IPS DF 4.7 (cell line): ENCODE measurements around the gene CR1L.
"Not testable (repeated sequence)": the region's sequence is repeated elsewhere in the genome, so short reads cannot be mapped to it uniquely, and the experiment has no call there.

Experiments
- DNase-seq: peaks from one replicate; pipeline ENCODE4 v3.0.0-alpha.2; 2013; ENCODE audit warnings: low spot score; ENCODE audit errors: extremely low read depth

Gene CR1L

DNA sequence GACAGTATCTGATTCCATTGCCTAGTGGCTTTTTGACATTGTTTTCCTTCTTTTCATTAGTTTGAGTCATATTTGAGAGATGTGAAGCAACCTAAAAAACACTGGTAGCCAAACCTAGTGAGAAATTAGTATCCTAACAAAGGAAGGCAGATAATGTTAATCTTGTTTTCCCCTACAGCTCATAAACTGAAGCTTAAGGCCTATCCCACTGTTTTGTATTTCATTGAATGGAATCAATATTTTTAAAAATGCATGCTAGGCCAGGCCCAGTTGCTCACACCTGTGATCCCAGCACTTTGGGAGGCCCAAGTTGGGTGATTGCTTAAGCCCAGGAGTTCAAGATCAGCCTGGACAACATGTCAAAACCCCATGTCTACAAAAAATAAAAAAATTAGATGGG lies 1.2 kb downstream of the CR1L start:
- DNase-seq, result no peak

- no peak for DNase-seq
These were observed 2.1 kb downstream of the CR1L start for GRCh38 chr1:207646944-207647579.

DNA sequence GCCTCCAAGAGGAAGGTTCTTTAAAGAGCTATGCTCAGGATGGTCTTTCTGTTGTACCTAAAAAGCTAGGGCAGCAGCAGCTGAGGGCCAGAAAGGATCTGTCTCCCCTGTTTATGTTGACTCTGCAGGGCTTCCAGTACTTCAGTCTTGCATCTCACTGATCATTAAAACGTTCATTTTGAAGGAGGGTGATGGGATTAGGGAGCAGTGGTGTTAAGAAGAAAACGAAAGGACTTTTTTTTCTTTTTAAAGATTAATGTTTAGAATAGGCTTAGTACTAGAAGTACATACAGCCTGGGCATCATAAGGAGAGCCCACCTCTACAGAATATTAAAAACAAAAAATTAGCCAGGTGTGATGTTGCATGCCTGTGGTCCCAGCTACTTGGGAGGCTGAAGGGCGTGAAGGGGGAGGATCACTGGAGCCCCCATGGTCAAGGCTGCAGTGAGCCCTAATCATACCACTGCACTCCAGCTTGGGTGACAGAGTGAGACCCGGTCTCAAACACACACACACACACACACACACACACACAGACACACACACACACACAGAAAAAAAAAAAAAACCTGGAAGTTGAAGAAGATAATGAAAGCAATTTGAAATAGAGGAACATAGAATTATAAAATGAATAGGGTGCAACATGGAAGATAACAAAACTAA lies 2.9 kb downstream of the CR1L start:
- DNase-seq, result no peak

GRCh38 chr1:207648334-207649209 lies 3.6 kb downstream of the CR1L start:
- DNase-seq, result no peak

DNA sequence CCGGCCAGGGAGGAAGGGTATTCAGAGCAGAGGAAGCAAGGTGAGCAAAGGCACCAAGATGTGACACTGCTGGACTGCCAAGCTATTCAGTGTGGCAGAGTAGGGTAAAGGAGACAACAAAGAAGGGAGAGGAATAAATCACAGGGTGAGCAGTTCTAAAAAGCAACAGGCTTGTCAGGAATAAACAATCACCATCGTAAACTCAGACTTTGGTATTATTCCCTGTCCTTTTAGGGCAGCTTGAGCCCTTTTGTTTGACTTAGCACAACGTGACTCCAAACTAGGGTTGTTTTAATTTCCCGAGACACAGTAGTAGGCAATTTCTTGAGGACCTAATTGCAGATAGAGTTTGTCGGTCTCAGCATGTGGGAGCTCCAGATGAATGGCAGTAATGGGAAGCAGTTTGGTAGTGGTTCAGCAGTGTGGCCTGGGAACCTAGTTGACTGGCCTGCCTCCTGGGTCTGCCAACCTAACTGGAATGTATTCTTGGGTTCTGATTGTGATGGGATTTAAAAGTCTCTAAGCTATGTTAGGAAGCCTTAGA lies 4.3 kb downstream of the CR1L start:
- DNase-seq, result no peak

- DNase-seq, result no peak
These were observed 5.1 kb downstream of the CR1L start for GRCh38 chr1:207649865-207650580.

GRCh38 chr1:207651583-207651982 lies 6.7 kb downstream of the CR1L start:
- DNase-seq, result no peak

- no peak for DNase-seq
These were observed 9.4 kb downstream of the CR1L start for GRCh38 chr1:207654320-207654719.

- DNase-seq, result no peak
These were observed 13.5 kb downstream of the CR1L start for GRCh38 chr1:207658408-207658807.

GRCh38 chr1:207658904-207659485 lies 14.1 kb downstream of the CR1L start:
- no peak for DNase-seq

GRCh38 chr1:207659545-207660153 lies 14.7 kb downstream of the CR1L start:
- DNase-seq, result no peak

GRCh38 chr1:207661420-207661819 lies 16.5 kb downstream of the CR1L start:
- not testable (repeated sequence) for DNase-seq

GRCh38 chr1:207666342-207666741 lies 21.4 kb downstream of the CR1L start:
- DNase-seq, result no peak

- no peak for DNase-seq
These were observed 24.6 kb downstream of the CR1L start for GRCh38 chr1:207669528-207670009.

DNA sequence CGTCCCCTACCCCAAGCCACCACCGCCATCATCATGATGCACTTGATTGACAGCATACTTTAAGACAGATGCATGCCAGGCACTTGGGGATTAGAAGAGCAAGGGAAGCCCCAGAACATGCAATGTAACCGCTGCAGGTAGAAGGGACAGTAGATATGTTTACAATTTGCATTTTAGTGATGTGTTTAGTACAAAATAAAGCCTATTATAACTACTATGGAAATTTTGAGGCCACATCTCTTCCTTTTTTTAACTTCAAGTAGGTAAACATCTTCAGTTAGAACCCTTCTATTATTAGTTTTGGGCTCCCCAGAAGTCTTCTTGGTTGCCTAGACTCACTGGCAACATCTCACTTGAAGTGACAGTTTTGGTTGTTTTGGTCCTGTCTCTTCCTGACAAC lies 25.3 kb downstream of the CR1L start:
- DNase-seq, result no peak

- DNase-seq, result no peak
These were observed 26.1 kb downstream of the CR1L start for GRCh38 chr1:207670997-207671396.

DNA sequence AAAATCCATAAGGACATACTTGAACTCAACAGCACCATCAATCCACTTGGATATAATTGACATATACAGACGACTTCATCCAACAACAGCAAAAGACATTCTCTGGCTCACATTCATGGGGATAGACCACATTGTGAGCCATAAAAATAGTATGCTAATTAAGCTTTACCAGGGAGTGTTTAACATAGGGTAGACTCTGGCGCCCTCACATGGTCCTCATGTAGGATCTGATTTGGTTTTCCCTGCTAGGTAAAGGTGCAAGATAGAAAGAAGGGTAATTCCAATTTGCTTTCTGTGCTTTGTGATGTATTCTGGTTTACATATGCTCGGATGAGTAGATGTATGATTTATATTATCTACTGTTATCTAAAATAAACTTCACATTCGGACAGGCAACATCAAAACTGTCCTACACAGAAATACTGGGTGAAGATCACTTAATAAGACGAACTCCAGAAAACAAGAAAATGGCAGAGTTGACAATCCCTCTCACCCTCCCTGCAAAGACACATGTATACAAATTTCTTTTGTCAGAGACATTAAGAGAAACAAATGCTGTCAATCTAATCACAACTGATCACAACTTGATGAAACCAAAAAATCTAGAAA lies 27.7 kb downstream of the CR1L start:
- peak; percentile 46 for DNase-seq

DNA sequence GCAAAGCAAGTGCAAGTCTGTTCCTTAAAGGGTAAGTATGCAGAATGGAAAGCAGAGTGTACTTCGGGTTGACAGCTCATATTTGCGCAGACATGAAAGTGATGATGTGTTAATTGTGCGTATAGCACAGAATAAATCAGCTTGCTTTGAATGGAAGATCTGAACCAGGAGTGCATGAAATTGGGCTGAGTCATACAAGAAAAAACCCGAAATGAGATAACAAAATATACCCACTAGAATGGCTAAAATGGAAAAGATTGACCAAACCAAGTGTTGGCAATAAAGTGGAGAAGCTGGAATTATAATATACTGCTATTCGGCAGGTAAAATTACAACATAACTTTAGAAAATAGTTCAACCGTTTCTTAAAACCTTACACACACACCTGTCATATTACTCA lies 28.5 kb downstream of the CR1L start:
- no peak for DNase-seq

GRCh38 chr1:207676153-207676552 lies 31.2 kb downstream of the CR1L start:
- DNase-seq, result no peak
